Stomach (tissue), 4 donors: ENCODE results near the gene OR6B1.

Source experiments
- POLR2AphosphoS5 ChIP-seq, 3 donors: sonication (generic); formaldehyde crosslinking; IDR thresholded peaks; one replicate each; pipeline ENCODE4 v1.6.1; 2016; ENCODE audit warnings: antibody characterized with exemption in 3 of 3
- TF ChIP-seq, protein P1 (sequence below), 7 experiments: fragments of 450-650 bp in 4 of 7; fragments of 200-600 bp in 3 of 7; sonication (generic) in 3 of 7; IDR thresholded peaks; one replicate each; pipeline ENCODE4 v1.5.1; 2016 to 2019; ENCODE audit warnings: antibody characterized with exemption in 7 of 7, control low read depth in 2 of 7, mild to moderate bottlenecking in 1 of 7

DNA sequence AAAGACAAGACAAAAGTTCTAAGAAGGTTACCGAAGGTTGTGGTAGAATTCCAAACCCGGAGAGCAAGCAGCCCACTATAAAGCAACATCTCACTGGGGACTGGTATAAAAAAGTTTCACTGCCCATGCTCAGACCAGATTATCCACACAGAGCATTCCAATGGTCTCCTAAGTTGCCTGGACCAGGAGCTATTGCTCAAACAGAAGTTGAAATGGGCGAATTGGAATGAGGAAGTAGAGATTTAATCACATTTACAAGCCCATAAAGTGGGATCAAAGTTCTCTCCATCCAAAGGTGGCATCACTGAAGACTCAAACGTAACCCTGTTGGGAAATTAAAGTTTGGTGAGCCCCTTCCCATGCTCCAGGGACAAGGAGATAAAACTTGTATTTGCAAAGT, 25.7 kb upstream of the OR6B1 start:
- TF ChIP-seq, protein P1, sequence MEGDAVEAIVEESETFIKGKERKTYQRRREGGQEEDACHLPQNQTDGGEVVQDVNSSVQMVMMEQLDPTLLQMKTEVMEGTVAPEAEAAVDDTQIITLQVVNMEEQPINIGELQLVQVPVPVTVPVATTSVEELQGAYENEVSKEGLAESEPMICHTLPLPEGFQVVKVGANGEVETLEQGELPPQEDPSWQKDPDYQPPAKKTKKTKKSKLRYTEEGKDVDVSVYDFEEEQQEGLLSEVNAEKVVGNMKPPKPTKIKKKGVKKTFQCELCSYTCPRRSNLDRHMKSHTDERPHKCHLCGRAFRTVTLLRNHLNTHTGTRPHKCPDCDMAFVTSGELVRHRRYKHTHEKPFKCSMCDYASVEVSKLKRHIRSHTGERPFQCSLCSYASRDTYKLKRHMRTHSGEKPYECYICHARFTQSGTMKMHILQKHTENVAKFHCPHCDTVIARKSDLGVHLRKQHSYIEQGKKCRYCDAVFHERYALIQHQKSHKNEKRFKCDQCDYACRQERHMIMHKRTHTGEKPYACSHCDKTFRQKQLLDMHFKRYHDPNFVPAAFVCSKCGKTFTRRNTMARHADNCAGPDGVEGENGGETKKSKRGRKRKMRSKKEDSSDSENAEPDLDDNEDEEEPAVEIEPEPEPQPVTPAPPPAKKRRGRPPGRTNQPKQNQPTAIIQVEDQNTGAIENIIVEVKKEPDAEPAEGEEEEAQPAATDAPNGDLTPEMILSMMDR (IDR thresholded peaks at IDR 0.05), result no peak
- TF ChIP-seq POLR2AphosphoS5 (IDR thresholded peaks at IDR 0.05), result no peak
